Epithelial cell of proximal tubule (primary cell): ENCODE data around the gene KCNT1. TPM values are rescaled to one million over a fixed set of nuclear protein-coding genes. Genes with fewer than 3 reads are reported as not detected.

Experiments
- DNase-seq: peaks from one replicate; pipeline ENCODE4 v3.0.0-alpha.2; 2011; ENCODE audit warnings: low read depth
- H3K4me3 ChIP-seq: 2 replicates; pipeline ENCODE4 v1.5.1; 2011; ENCODE audit warnings: low read depth, mild to moderate bottlenecking, low read length
- CTCF ChIP-seq: conservative IDR thresholded peaks from 2 replicates; pipeline ENCODE4 v1.5.1; 2012; ENCODE audit warnings: low read depth, mild to moderate bottlenecking, low read length
- total RNA-seq: library from RNA; depleted of rRNA; stranded (reverse); fragments of >200 nt; gene quantifications from 2 replicates; pipeline ENCODE4 v1.2.3, GENCODE V29; 2015

Gene KCNT1
- total RNA-seq, 1 donor from 2014 or later: not detected

- no peak overlapping the region for H3K4me3 ChIP-seq
- DNase-seq: no peak
Measured at GRCh38 chr9:135673941-135674340, 28.0 kb upstream of the KCNT1 start.

GRCh38 chr9:135674977-135675376 is 27.0 kb upstream of the KCNT1 start:
- no peak for TF ChIP-seq CTCF
- DNase-seq: no peak
- no peak overlapping the region for H3K4me3 ChIP-seq

More at GRCh38 chr9:135673941-135674340, 28.0 kb upstream of the KCNT1 start:
- TF ChIP-seq CTCF: no peak

GRCh38 chr9:135676891-135677290 is 25.1 kb upstream of the KCNT1 start:
- DNase-seq: no peak
- no peak overlapping the region for H3K4me3 ChIP-seq
- no peak for TF ChIP-seq CTCF

DNA sequence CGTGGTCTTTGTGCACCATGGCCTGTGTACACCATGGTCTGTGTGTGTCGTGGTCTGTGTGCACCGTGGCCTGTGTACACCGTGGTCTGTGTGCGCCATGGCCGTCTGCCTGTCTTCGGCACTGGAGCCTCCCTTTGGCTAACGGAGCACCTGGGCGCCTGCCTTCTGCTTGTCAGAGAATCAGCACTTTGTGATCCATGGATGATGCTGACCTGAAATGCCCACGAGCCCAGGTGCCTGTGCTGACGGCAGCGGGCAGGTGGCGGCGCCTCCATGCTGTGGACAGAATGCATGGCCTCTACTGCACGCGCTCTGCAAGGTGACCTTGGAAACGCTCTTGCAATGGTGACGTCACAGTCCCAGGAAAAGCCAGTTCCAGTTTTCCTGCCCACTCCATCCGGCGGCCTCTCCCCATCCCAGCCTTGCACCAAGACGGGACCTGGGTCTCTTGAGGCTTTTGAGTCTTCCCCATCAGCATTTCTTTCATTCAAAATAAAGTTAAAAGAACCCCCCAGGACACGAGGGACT is 24.3 kb upstream of the KCNT1 start:
- no peak overlapping the region for H3K4me3 ChIP-seq
- no peak for DNase-seq
- TF ChIP-seq CTCF: no peak

GRCh38 chr9:135678236-135679017 is 23.6 kb upstream of the KCNT1 start:
- no peak for DNase-seq
- no peak overlapping the region for H3K4me3 ChIP-seq
- no peak for TF ChIP-seq CTCF

DNA sequence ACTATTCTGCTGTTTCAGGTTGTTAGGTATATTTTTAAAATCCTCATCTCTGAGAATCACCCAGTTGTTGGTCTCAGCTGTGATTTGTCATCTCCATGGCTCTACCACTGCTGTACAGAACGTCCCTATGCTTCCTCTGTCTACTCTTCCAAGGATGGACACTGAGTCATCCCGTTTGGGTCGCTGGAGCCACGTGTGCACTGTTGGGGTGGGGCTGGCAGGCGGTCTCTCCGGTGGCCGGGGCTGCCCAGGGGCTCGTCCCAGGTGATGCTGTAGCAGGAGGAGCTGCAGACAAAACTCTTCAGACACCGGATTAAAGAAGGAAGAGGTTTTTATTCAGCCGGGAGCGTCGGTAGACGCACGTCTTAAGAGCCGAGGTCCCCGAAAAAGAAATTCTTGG is 21.9 kb upstream of the KCNT1 start:
- DNase-seq: no peak
- no peak overlapping the region for H3K4me3 ChIP-seq
- no peak for TF ChIP-seq CTCF

DNA sequence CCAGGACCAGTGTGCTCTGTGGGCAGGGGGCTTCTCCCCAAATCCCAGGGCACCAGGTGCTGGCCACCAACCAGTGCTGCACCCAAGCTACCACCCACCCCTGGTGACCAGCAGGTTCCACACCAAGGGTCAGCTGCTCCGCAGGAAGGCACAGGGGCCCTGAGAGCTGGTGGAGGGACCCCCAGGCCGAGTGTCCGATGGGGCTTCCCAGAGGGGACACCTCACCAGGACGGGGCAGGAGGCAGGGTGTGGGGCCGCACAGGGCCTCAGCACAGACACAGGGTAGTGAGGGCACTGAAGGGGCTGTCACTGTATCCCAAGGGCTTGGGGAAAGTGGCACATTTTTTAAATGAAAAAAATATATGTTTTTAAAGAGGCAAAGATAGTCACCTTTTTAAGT is 20.8 kb upstream of the KCNT1 start:
- no peak for DNase-seq
- H3K4me3 ChIP-seq: no peak overlapping the region
- TF ChIP-seq CTCF: no peak
